Fibroblast of peridontal ligament (primary cell): Measurements from ENCODE around the gene RNF227.

Experiments used
- DNase-seq: peaks from one replicate; pipeline ENCODE4 v3.0.0-alpha.2; 2010; ENCODE audit errors: extremely low read depth

Gene RNF227

DNA sequence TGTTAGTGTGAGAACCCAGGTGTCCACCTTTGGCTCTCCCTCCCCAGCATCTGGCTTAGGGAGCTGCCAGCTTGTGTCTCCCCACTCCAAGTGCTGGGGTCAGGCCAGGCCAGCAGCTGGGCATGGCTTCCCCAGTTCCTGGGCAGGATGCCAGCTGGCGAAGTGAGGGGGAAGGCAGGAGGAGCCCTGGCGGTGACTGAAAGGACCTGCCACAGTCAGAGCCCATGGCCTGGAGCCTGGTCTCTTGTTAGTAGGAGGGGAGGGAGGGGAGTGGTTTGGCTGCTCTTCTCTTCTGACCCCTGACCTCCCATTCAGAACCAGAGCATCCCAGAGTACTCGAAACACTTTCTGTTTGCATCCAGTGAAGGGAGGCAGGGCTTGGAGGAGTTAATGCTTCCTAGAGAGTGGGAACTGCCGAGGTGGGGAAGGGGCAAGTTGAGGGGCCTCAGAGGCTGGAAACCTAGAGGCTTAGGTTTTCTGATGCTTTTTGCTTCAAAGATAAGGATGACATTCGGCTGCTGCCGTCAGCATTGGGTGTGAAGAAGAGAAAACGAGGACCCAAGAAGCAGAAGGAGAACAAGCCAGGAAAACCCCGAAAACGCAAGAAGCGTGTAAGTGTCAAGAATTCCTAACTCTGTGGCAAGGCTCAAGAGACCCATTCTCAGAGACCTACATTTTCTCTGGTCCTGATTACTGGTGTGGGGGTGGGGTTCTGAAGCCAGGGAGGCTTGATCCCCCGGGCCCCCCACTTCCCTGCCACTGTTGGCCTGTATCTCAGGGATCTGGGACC, 26.7 kb downstream of the RNF227 start:
- DNase-seq: peak; percentile 93

DNA sequence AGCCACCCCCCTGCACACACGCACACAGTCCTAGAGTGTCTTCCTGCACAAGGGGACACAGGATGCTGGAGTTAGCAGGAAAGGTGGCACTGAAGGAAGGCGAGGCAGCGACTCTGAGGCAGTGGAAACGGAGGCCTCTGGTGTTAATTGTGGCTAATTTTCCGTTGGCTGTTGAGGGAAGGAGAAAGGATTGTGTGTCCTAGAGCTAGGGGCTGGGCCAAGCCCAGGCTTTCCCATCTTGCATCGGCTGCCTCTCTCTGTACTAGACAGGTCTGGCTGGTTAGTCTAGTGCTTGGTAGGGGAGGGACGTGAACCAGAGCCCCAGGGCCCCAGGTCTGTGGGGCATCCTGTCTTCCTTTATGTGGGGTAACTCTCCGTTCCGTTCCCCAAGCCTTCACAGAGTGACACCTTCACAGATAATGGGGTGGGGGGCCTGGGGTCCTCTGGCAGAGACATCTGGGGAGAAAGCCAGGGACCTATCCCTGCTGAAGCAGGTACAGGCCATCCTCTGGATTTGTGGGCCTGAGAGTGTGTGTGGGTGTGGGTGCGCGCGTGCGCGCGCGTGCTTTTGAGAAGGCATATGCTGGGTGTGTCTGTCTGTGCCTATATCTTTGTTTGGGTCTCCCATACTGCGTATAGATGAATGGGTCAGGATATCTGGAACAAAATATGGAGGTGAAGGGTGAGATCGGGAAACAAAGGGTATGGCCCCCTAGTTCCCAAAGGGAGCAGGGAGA, 27.7 kb downstream of the RNF227 start, which contains the start of gene CHD3:
CHD3 (plus strand) TSS at position 606 of the 737 bp plus-strand sequence. CDS start 212 bp downstream, outside the sequence.
- peak; percentile 10 for DNase-seq

DNA sequence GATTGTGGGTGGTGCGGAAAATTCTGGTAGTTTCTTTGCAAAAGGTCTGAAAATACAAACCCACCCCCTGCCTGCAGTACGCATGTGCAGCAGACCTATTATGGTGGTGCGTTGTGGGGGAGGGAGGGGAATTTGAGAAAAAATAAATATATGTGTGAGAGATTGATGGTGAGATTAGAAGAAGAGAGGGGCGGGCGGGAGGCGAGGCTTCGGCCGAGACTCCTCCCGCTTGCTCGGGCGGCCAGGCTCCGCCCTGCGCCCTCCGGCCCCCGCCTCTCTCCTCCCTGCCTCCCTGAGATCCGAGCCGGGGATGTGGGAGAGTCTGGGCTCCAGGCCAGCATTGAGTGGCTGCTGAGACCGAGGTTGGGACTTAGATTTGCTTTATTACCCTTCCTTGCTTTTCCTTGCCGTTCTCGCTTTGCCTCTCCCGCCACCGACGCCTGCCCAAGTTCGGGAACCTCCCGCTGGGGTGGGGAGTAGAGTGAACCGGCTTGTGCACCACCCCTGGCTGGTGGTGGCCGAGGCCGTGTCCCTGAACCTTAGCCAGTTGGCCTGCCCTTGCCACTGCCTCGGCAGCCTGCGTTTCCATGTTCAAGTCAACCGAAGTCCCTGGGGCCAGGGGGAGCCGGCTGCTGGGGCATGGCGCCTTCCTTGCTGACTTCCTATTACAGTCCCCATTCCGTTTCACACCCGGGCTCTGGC, 28.5 kb downstream of the RNF227 start:
- DNase-seq: peak; percentile 95

DNA sequence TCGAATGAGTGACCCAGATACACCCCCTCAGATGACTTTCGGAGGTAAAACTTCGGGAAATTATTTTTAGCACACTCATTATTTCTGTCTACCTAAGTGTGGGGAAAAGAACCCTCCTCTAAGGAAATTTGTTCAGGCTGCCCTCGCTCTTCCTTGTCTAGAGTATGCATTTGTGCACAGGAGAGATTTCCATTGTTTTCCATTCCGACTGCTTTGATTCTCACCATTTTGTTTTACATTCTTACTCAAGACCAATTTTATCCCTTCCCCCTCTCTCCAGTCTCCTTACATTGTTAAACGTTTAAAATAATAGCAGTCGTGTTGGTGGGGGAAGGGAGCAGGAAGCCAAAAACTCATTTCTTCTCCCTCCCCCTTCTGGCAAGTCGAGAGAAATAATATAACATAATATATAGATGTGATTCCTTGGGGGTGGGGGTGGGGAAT, 29.0 kb downstream of the RNF227 start:
- no peak for DNase-seq

DNA sequence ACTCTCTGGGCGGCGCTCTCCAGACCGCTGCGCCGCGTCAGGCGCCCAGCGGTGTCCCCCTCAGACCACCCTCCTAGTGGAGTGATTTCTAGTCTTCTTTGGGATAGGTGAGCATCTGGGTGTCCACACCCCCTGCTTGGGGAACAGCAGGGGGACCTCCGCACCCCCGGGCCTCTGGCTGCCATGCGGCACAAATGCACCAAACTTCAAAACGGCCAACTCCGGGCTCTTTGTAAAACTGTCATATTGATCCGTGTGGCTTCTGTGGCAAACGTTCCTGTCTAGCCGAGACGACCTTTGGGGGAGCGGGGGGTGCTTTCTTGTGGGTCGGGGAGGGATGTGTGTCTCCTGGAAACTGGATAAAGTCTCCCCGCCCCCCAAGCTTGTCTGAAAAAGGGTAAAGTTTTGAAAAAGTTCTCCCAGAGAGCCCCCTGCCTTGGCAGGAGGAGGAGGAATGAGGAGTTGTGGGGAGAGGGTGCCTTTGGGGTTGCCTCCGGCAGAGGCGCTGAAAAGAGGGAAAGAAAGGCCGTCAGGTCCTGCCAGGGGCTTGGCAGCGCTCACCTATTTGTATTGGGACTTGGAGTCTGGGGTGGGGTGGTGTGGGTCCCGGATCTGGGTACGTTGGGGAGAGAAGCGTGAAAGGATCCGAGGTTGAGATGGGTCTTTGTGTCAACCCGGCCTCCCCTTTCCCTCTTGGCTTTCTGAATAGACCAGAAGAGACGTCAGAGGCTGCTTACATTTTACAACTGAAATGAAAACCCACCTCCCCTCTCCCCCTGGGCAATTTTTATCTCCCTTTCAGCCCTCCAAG, 29.7 kb downstream of the RNF227 start:
- DNase-seq: peak; percentile 22

DNA sequence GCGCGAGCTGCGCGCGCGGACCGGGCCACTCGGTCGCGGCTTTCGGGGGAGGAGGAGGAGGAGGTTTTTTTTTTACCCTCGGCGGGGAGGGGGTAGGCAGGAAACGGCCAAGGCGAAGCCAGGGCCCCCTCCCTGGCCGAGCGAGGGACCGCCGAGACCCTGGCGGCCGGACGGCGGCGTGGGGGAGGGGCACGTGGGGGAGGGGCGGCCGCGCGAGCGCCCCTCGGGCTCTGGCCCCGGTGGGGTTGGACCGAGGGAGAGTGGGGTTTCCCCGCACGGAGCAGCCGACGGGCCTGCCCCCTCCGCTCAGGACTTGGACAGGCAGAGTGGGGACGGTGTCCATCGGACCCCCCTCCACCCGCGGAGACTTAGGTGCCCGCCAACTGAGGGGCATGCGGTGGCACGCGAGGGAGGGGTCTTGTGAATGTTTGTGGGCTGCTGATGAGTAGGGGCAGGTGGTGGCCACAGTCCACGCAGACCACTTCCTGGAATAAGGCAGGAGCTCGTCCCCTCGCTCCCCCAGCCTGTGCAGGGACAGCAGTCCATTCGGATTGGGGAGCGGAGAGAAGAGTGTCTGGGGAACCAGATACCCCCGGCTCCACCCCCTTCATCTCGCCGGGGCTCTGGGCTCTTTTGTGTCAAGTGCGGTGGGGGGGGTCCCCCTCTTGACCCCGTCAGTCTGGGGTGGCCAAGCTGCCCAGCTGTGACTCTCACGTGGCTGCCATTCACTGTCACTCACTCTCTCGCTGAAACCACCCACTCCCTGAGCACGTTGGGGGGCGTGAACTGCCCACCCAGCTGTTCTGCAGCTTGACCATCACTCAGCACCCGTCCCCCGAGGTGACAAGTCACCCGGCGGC, 30.5 kb downstream of the RNF227 start:
- DNase-seq: no peak

DNA sequence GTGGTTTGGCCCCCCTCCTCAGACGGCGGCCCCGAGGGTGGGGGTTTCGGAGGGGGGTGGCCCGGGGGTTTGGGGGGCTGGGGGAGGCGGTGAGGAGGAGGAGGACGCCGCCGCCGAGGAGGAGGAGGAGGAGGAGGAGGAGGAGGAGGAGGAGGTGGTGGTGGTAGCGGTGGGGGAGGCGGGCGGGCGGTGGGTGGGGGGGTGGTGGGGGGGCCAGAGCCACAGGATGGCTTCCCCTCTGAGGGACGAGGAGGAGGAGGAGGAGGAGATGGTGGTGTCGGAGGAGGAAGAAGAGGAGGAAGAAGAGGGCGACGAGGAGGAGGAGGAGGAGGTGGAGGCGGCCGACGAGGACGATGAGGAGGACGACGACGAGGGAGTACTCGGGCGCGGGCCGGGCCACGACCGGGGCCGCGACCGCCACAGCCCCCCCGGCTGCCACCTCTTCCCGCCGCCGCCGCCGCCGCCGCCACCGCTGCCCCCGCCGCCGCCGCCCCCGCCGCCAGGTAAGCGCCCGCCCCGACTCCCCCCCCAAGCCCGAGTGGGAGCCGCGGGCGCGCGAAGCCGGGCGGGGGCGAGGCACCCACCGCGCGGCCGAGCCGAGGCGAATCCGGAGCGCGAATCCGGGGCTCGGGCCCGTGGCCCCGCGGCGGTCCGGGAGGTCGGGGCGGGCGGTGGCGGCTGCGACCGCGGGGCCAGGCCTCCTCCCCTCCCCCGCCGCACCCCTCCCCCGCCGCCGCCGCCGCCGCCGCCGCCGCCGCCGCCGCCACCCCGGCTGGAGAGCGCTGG, 31.3 kb downstream of the RNF227 start:
- DNase-seq: no peak

DNA sequence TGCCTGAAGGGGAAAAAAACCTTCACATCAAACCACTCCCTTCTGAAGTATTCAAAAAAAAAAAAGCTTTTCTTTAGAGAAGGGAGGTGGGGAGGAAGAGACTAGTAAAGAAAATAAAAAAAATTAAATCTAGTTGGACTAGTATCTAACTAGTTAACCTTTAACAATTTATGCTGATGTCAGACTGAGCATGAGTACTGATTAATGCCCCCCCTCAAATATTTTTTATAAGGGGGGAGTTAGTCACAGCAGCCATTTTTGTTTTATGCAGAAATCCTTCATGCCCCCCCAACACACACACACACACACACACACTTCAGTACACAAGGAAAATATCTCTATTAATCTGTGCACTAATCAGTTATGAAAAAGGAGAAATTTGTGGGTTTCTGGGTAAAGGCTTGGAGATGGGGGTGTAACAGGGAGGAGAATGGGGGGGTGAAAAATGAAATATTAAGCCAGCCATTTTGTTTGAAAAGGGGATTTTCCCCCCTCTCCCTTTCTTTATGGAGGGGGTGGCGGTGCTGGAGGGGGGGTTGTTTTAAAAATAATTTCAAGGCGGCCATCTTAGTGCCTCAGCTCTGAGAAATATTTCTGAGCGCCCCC, 32.2 kb downstream of the RNF227 start:
- DNase-seq: peak; percentile 54

DNA sequence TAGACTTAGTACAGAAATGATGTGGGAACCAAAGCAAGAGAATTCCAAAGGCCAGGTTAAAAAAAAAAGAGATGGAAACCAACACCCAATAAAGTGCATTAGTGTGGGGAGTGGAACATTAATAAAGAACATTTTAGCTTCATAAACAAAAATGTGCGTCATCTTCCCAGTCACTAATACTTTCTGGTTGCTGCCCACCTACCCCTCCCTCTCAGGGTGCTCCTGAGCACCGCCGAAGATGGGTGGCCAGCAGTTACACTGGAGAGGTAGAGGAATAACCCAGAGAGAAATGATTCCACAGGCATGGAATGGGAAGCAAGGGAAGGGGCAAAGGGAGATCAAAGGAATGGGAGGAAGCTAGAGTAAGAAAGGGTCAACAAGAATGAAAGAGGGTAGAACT, 33.5 kb downstream of the RNF227 start:
- no peak for DNase-seq

DNA sequence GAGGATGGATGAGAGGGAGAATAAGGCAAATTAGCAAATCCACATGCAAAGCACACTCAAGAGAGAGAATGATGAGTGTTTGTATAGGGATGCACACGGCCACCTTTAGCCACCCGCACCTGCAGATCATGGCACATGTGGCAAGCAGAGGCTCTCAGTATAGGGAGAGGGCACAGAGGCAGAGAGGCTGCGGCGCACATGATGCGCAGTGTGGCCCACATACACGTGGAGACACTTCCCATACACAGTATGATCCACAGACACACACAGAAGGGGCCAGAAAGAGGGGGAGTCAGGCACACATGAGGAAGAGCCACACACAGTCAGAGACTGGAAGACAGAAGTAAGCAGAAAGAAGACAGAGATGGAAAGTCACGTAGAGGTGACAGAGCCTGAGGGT, 34.0 kb downstream of the RNF227 start:
- no peak for DNase-seq

DNA sequence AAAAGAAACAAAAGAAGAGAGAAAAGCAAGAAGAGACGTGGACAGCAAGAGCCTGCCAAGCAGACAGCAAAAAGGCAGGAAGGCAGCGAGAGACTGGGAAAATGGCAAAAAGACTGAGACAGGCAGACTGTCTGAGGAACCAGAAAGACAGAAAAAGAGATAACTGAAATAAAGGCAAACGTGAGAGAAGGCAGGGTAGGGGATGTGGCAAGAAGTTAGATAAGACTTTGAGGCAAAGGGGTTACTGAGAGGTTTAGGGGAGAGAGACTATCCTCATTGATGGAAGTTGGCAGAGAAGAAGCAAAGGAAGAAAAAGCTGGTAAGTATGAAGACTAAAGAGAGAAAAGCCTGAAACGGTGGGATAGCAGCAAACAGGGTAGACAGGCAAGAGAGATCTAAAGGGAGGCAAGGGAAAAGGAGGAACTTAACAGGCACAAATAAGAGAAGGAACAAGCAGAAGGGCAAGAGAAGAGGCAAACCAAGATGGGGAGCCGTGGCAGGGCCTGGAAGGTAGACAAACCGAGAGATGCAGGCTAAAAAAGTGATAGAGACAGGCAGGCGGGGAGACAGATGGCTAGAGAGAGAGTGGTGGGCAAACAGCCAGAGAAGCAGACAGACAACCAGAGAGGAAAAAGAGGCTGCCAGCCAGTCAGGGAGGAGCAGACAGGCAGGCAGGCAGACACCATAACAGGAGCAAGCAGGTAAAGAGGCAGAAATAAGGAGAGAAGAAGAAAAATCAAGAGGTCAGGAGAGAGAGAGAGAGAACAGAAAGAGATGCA, 34.6 kb downstream of the RNF227 start:
- DNase-seq: no peak

DNA sequence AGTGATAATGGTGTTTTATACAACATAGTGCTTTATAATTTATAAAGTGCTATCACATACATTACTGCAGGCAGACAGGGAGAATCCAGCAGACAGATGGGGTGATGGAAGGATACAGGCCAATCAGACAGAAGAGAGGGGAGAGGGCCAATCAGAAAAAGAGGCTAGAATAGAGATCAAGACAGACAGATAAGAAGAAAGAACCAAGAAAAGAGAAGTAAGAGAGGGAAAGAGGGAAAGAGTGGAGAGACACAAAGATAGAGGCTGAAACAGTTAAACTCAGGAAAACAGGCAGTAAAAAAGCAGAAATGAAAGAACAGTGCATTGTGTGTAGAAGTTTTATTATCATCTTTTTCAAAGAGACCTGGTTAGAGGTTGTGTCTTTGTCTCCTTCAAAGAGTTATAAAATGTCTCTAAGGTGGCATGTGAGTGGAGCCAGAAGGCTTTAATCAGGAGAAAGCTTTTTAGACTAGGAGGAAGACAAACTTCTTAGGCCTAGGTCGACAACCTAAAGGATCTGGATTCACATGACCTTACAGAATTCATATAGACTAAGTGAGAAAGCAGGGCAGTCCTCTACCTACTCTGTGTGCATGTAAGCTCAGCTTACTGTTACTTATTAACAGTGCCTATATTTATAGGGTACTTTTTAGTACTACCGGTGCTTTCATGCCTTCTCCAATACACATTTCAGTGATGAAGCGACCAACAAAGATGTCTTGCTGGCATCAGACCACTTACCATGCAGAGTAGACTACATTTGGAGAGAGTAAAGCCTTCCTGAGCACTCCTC, 35.8 kb downstream of the RNF227 start:
- DNase-seq: no peak

DNA sequence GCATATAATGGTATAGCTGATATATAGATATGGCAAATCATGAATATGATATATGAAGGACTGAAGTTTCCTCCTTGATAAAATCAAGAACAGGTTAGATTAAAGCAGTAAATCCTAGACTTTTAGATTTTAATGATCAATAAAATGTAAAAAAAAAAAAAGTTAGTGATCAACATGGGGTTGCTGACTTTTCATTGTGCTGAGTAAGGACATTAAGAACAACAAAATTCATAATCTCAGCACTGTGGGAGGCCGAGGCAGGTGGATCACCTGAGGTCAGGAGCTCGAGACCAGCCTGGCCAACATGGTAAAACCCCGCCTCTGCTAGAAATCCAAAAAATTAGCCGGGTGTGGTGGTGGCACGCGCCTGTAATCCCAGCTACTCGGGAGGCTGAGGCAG, 37.9 kb downstream of the RNF227 start:
- no peak for DNase-seq

DNA sequence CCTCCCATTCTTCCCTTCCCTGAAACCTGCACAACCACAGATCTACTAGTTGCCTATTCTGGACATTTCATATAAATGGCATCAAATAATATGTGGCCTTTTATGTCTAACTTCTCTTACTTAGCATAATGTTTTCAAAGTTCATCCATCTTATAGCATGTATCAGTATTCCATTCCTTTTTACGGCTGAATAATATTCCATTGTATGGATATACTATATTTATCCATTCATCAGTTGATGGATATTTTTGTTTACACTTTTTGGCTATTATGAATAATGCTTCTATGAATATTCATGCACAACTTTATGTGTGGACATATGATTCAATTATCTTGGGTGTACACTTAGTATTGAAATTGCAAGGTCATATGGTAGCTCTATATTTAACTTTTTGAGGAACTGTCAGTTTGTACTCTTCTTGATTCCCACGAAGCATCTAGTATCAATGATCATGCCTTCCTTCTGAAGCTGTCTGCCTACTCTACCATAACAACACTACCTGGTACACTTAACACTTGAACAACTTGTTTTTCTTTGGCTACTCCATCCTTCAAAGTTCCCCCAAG, 40.2 kb downstream of the RNF227 start:
- DNase-seq: no peak

DNA sequence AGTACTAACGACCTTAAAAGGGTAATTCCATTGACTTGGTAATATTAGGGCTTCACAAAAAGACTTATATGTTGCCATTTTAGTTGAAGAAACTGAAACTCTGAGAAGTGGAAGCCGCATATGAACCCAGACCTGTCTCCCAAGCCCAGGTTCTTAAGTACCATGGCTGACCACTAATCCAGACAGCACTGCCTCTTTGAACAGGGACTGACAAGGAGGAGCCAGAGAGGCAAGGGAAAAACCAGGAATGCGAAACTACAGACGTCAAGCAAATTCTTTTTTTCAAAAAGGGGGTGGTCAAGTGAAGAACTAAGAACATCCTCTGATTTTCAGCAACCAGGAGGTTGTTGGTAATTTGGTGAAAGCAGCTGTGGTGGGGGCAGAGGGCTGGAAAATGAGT, 43.0 kb downstream of the RNF227 start:
- DNase-seq: no peak

DNA sequence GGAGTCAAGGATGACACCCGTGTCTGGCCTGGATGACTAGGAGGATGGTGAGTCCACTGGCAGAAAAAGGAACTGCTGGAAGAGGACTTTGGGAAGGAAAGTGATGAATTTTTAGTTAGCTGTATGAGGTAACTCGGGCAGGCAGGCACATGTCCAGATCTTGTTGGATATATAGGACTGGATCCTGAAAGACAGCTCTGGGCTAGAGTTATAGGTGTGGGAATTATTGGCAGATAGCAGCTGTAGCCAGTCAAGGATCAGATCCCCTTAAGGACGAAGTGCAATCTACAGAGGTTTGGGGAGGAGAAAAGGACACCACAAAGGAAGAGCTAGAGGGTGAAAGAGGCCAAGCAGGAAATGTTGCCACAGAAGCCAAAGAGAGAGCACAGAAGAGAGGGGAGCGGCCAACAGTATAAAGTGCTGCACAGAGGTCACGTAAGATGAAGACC, 48.2 kb downstream of the RNF227 start:
- DNase-seq: no peak

DNA sequence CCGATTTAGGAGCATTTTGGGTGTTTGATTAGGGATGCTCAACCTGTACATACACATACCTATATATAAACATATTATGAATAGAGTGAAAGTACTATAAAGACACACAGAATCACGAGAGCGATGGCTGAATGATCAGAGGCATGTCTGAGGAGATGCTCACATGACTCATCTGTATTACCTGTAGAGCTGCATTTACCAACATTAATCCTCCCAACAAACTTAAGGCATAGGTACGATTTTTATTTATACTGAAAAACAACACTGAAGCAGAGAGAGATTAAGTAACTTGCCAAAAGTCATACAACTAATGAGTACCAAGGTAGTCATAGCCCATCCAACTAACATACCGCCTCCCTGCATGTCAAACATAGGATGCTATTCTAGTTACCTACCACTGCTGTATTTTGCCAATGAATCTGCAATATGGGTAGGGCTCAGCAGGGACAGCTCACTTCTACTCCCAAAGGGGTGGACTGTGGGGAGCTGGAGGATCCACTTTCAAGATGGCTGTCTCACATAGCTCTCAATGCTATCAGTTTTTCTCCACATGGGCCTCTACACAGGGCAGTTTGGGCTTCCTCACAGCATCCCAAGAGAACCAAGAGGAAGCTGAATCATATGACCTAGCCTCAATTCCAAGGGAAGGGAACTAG, 51.0 kb downstream of the RNF227 start:
- no peak for DNase-seq
